ENCODE measurements around the gene NTN3. TPM values are rescaled to one million over a fixed set of nuclear protein-coding genes. Genes with fewer than 3 reads are reported as not detected.

NTN3 gene
- total and polyA plus RNA-seq, 2 experiments from 2014 or later, result 2.4 to 4.8 TPM

DNA sequence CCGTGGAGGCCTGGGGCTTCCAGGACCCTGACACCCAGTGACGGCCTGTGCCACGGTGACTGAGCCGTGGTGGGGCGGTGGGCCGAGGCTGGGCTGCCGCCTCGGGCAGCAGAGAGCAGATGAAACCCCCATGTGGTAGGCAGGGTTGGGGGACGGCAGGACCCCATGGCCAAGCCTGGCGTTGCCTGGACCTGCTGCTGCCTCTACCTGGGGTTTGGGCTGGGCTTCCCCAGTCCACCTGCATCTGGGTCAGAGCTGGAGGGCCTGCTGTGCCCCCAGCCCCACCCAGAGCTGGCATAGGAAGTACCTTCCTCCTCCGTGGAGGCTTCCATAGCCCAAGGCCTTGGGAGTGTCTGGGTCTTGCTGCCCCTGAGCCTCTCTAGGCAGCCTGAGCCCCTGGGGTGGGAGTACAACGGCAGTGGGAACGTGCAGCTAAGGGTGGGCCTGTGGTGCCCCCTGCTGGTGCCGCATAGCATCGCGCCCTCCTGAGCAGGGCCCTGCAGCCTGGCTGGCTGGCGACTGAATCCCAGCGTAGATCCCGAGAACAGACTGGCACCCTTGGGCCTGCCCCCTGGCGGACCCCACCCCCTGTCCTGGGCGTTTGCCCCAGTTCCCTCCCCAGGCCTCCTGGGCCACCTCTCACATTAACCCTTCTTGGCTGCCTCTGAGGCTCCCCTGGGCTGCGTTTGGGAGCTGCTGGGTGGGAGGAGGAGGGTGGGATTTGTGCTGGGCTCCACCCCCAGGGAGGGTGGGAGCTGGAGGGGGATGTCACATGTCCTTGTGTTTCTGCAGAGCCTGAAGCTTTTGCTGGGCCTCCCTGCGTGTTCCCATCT, 30.0 kb downstream of the NTN3 start:
- 53% methylated on average over 18 of the region's 23 CpGs for WGBS (ENCODE audit: low lambda C conversion rate, missing lambda C conversion rate)
- DNase-seq (ENCODE audit: low spot score), result peak; percentile 91
- Histone ChIP-seq H3K79me2 (no peaks in the 10 kb centered on the region), H3K4me1 (ENCODE audit: insufficient read depth) (peaks cover 13% of the 10 kb centered on the region), H3K27ac (no peak overlapping the region), H3K9me2 (replicated peaks; ENCODE audit: insufficient read depth) (no peaks in the 10 kb centered on the region), H2AFZ (no peak overlapping the region), H4K20me1 (ENCODE audit: insufficient read depth, poor library complexity, severe bottlenecking) (no peaks in the 10 kb centered on the region), H3K4me2 (peak overlapping the region; percentile 73), H3K4me3 (no peak overlapping the region), H3K27me3 (no peaks in the 10 kb centered on the region), H3K9me3 (ENCODE audit: low read depth) (no peaks in the 10 kb centered on the region), H3K36me3 (replicated peaks; ENCODE audit: insufficient read depth, low read depth) (no peaks in the 10 kb centered on the region)
- TF ChIP-seq CTCF (IDR thresholded peaks at IDR 0.05; ENCODE audit: poor library complexity), result peak; percentile 98
- TF ChIP-seq EZH2phosphoT487 (IDR thresholded peaks at IDR 0.05; ENCODE audit: low read depth, severe bottlenecking, unreplicated experiment), result no peak

- H3K27me3 ChIP-seq, result no peaks in the 10 kb centered on the region
- no peaks in the 10 kb centered on the region for H3K9me3 ChIP-seq (ENCODE audit: low read depth)
- no peak for TF ChIP-seq EZH2 (IDR thresholded peaks at IDR 0.05; ENCODE audit: borderline replicate concordance)
- no peak for TF ChIP-seq EZH2phosphoT487 (IDR thresholded peaks at IDR 0.05; ENCODE audit: low read depth, severe bottlenecking, unreplicated experiment)
- no peak for TF ChIP-seq CTCF (IDR thresholded peaks at IDR 0.05; ENCODE audit: poor library complexity)
- DNase-seq (ENCODE audit: low spot score), result no peak
- H3K4me1 ChIP-seq (ENCODE audit: insufficient read depth), result peaks cover 13% of the 10 kb centered on the region
- no peaks in the 10 kb centered on the region for H4K20me1 ChIP-seq (ENCODE audit: insufficient read depth, poor library complexity, severe bottlenecking)
- 86% methylated on average over 16 of the region's 18 CpGs for WGBS (ENCODE audit: low lambda C conversion rate, missing lambda C conversion rate)
- peak overlapping the region; percentile 71 for H3K27ac ChIP-seq
- H3K9me2 ChIP-seq (replicated peaks; ENCODE audit: insufficient read depth), result no peaks in the 10 kb centered on the region
- H3K4me2 ChIP-seq, result peak overlapping the region; percentile 73
- H3K36me3 ChIP-seq (replicated peaks; ENCODE audit: insufficient read depth, low read depth), result no peaks in the 10 kb centered on the region
- H3K79me2 ChIP-seq, result no peaks in the 10 kb centered on the region
- no peak overlapping the region for H3K4me3 ChIP-seq
- no peak overlapping the region for H2AFZ ChIP-seq
Measured at GRCh38 chr16:2501946-2502895, 31.1 kb downstream of the NTN3 start.

GRCh38 chr16:2505695-2506094, 34.6 kb downstream of the NTN3 start:
- DNase-seq (ENCODE audit: low spot score), result no peak
- no peaks in the 10 kb centered on the region for H3K79me2 ChIP-seq
- H3K9me3 ChIP-seq (ENCODE audit: low read depth), result no peaks in the 10 kb centered on the region
- H3K27ac ChIP-seq, result no peak overlapping the region
- H3K27me3 ChIP-seq, result no peaks in the 10 kb centered on the region
- peaks cover 13% of the 10 kb centered on the region for H3K4me1 ChIP-seq (ENCODE audit: insufficient read depth)
- H3K4me2 ChIP-seq, result no peak overlapping the region
- 93% methylated on average over 14 of the region's 14 CpGs for WGBS (ENCODE audit: low lambda C conversion rate, missing lambda C conversion rate)
- H3K4me3 ChIP-seq, result no peak overlapping the region
- H4K20me1 ChIP-seq (ENCODE audit: insufficient read depth, poor library complexity, severe bottlenecking), result no peaks in the 10 kb centered on the region
- H3K9me2 ChIP-seq (replicated peaks; ENCODE audit: insufficient read depth), result no peaks in the 10 kb centered on the region
- H2AFZ ChIP-seq, result no peak overlapping the region
- no peak for TF ChIP-seq CTCF (IDR thresholded peaks at IDR 0.05; ENCODE audit: poor library complexity)
- TF ChIP-seq EZH2phosphoT487 (IDR thresholded peaks at IDR 0.05; ENCODE audit: low read depth, severe bottlenecking, unreplicated experiment), result no peak
- no peak for TF ChIP-seq EZH2 (IDR thresholded peaks at IDR 0.05; ENCODE audit: borderline replicate concordance)
- no peaks in the 10 kb centered on the region for H3K36me3 ChIP-seq (replicated peaks; ENCODE audit: insufficient read depth, low read depth)

Measured in hepatocyte (in vitro differentiated cells).